IMR-90 (cell line): ENCODE measurements around the gene SOX6. TPM values are rescaled to one million over a fixed set of nuclear protein-coding genes. Genes with fewer than 3 reads are reported as not detected.
A peak's percentile ranks its signal among the peaks of the same experiment; 100 is the strongest.

Experiments used
- ATAC-seq: fragments of 200-7000 bp; cut with Tn5 transposase; 2 replicates; pipeline ENCODE4 v1.9.1; 2020; ENCODE audit warnings: low read depth, mild to moderate bottlenecking, moderate library complexity
- BruUV-seq: library from RNA; stranded (reverse); fragments of 400-500 nt; replicated peaks from 2 replicates; lab custom pipeline; 2021; lab: Mats Ljungman, UMichigan
- CTCF ChIA-PET: fragments of 300-600 bp; formaldehyde crosslinking; extraction: SDS; loops from one replicate; lab custom pipeline; 2021; ENCODE audit warnings: antibody characterized with exemption; lab: Yijun Ruan, JAX
- POLR2A ChIA-PET: fragments of 300-600 bp; sonication (Branson Sonifier 250); formaldehyde crosslinking; loops from one replicate; lab custom pipeline; 2022; ENCODE audit warnings: antibody characterized with exemption; ENCODE audit not compliant: unreplicated experiment; lab: Charles Lee
- DNase-seq: peaks from one replicate; pipeline ENCODE4 v3.0.0; 2013
- H2AFZ ChIP-seq: replicated peaks from 2 replicates; pipeline ENCODE3; 2013; ENCODE audit warnings: low read length, mild to moderate bottlenecking; ENCODE audit not compliant: poor library complexity
- H2AK5ac ChIP-seq: 2 replicates; pipeline ENCODE4 v1.6.1; 2013; ENCODE audit warnings: low read depth, low read length, inconsistent platforms
- H2AK9ac ChIP-seq: replicated peaks from 2 replicates; pipeline ENCODE3; 2013; ENCODE audit warnings: mild to moderate bottlenecking, low read depth, low read length, moderate library complexity; ENCODE audit not compliant: poor library complexity
- H2BK120ac ChIP-seq: 2 replicates; pipeline ENCODE4 v1.6.1; 2013; ENCODE audit warnings: low read depth, low read length, inconsistent platforms
- H2BK15ac ChIP-seq: 3 replicates; pipeline ENCODE4 v1.6.1; 2013; ENCODE audit warnings: low read depth, low read length, inconsistent platforms
- H2BK20ac ChIP-seq: 2 replicates; pipeline ENCODE4 v1.6.1; 2013; ENCODE audit warnings: low read depth, mild to moderate bottlenecking, inconsistent platforms, low read length, moderate library complexity
- H2BK5ac ChIP-seq: 2 replicates; pipeline ENCODE4 v1.6.1; 2013; ENCODE audit warnings: mild to moderate bottlenecking, low read depth, low read length, inconsistent platforms; ENCODE audit not compliant: poor library complexity, severe bottlenecking
- H3K14ac ChIP-seq: replicated peaks from 2 replicates; pipeline ENCODE4 v1.6.1; 2013; ENCODE audit warnings: low read depth, low read length, inconsistent platforms
- H3K18ac ChIP-seq: 2 replicates; pipeline ENCODE4 v1.6.1; 2013; ENCODE audit warnings: low read depth, low read length, control low read depth
- H3K23ac ChIP-seq: 2 replicates; pipeline ENCODE4 v1.6.1; 2013; ENCODE audit warnings: low read depth, low read length, inconsistent platforms
- H3K27ac ChIP-seq: 2 replicates; pipeline ENCODE4 v1.5.1; 2013; ENCODE audit warnings: mild to moderate bottlenecking, control low read depth, low read length; ENCODE audit not compliant: insufficient read depth
- H3K27me3 ChIP-seq: 2 replicates; pipeline ENCODE4 v1.6.1; 2013; ENCODE audit warnings: low read length; ENCODE audit not compliant: control insufficient read depth, insufficient read depth
- H3K36me3 ChIP-seq: 2 replicates; pipeline ENCODE4 v1.6.1; 2013; ENCODE audit warnings: low read length, mixed read lengths; ENCODE audit not compliant: control insufficient read depth, insufficient read depth
- H3K4ac ChIP-seq: 2 replicates; pipeline ENCODE4 v1.6.1; 2013; ENCODE audit warnings: low read depth, low read length, inconsistent platforms
- H3K4me1 ChIP-seq: 2 replicates; pipeline ENCODE4 v1.6.1; 2013; ENCODE audit warnings: low read length, mixed read lengths; ENCODE audit not compliant: control insufficient read depth, insufficient read depth
- H3K4me2 ChIP-seq: 2 replicates; pipeline ENCODE4 v1.6.1; 2013; ENCODE audit warnings: low read depth, mild to moderate bottlenecking, control low read depth, low read length, moderate library complexity
- H3K4me3 ChIP-seq: 2 replicates; pipeline ENCODE4 v1.5.1; 2013; ENCODE audit warnings: low read depth, mild to moderate bottlenecking, control low read depth, low read length, moderate library complexity; ENCODE audit not compliant: insufficient read depth
- H3K56ac ChIP-seq: 2 replicates; pipeline ENCODE4 v1.6.1; 2013; ENCODE audit warnings: low read length, inconsistent platforms; ENCODE audit not compliant: insufficient read depth; ENCODE audit errors: extremely low read depth
- H3K79me1 ChIP-seq, 2 experiments: 2 replicates each; pipeline ENCODE4 v1.6.1; 2013; ENCODE audit warnings: low read length in 2 of 2, inconsistent platforms in 1 of 2, low read depth in 1 of 2
- H3K9ac ChIP-seq: 2 replicates; pipeline ENCODE4 v1.6.1; 2013; ENCODE audit warnings: low read depth, low read length, control low read depth
- H3K9me1 ChIP-seq: 2 replicates; pipeline ENCODE4 v1.6.1; 2013; ENCODE audit warnings: low read length, inconsistent platforms; ENCODE audit not compliant: insufficient read depth
- H3K9me3 ChIP-seq: 2 replicates; pipeline ENCODE4 v1.6.1; 2013; ENCODE audit warnings: low read length; ENCODE audit not compliant: control insufficient read depth, insufficient read depth
- H4K20me1 ChIP-seq: 2 replicates; pipeline ENCODE4 v1.6.1; 2013; ENCODE audit warnings: low read length, inconsistent platforms; ENCODE audit not compliant: insufficient read depth
- H4K5ac ChIP-seq: 2 replicates; pipeline ENCODE4 v1.6.1; 2013; ENCODE audit warnings: mild to moderate bottlenecking, low read depth, low read length, control low read depth
- H4K8ac ChIP-seq, 2 experiments: 2 replicates each; pipeline ENCODE4 v1.6.1; 2013; ENCODE audit warnings: low read depth in 2 of 2, low read length in 2 of 2, control low read depth in 1 of 2, inconsistent platforms in 1 of 2
- H4K91ac ChIP-seq: 2 replicates; pipeline ENCODE4 v1.6.1; 2013; ENCODE audit warnings: low read depth, low read length, inconsistent platforms; ENCODE audit not compliant: insufficient read depth
- BHLHE40 ChIP-seq: fragments of 150-350 bp; IDR thresholded peaks from 2 replicates; pipeline ENCODE4 v1.6.1; 2016; ENCODE audit warnings: mild to moderate bottlenecking, low read depth, low read length
- CHD1 ChIP-seq: IDR thresholded peaks from 2 replicates; pipeline ENCODE4 v1.6.1; 2012; ENCODE audit warnings: low read depth, low read length, improper control_type of control experiment
- NFE2L2 ChIP-seq: fragments of 150-350 bp; IDR thresholded peaks from 2 replicates; pipeline ENCODE4 v1.6.1; 2016; ENCODE audit warnings: low read depth, mild to moderate bottlenecking, low read length
- RAD21 ChIP-seq: IDR thresholded peaks from 2 replicates; pipeline ENCODE4 v1.6.1; 2012; ENCODE audit warnings: low read length, improper control_type of control experiment
- RCOR1 ChIP-seq: IDR thresholded peaks from 2 replicates; pipeline ENCODE4 v1.6.1; 2012; ENCODE audit warnings: mild to moderate bottlenecking, low read length, improper control_type of control experiment; ENCODE audit not compliant: insufficient replicate concordance
- RFX5 ChIP-seq: IDR thresholded peaks from 2 replicates; pipeline ENCODE4 v1.8.0; 2012; ENCODE audit warnings: low read depth, mild to moderate bottlenecking, low read length, moderate library complexity
- SMC3 ChIP-seq: fragments of 150-350 bp; IDR thresholded peaks from 2 replicates; pipeline ENCODE4 v1.6.1; 2016; ENCODE audit warnings: low read depth, mild to moderate bottlenecking, antibody characterized with exemption, low read length, moderate library complexity
- WGBS, 2 experiments: methylation state at CpG; one replicate each; pipeline versions ENCODE4 v1.1.5 to v1.1.7; 2013; ENCODE audit warnings: missing lambda C conversion rate in 2 of 2; ENCODE audit not compliant: insufficient read length in 1 of 2; ENCODE audit errors: extremely low coverage in 2 of 2; 5-methylcytosine and 5-hydroxymethylcytosine counted together
- dilution Hi-C: fragments of 300-500 bp; cut with HindIII; formaldehyde crosslinking; loops from one replicate; pipeline ENCODE4 v1.14.3; 2018; ENCODE audit warnings: low sequenced_read_pairs; ENCODE audit not compliant: unreplicated experiment
- in situ Hi-C: fragments of 300-500 bp; cut with MboI; formaldehyde crosslinking; loops from 3 replicates; pipeline ENCODE4 v1.14.3; 2019; ENCODE audit warnings: low sequenced_read_pairs, inconsistent platforms, mixed read lengths
- intact Hi-C: fragments of 100-400 bp; cut with micrococcal nuclease; formaldehyde crosslinking; loops from 2 replicates; pipeline ENCODE4 v1.10.0; 2022
- polyA plus RNA-seq, 3 experiments: library from polyadenylated mRNA; depleted of rRNA; stranded (reverse); fragments of >200 nt; gene quantifications; 2 replicates each; pipeline ENCODE4 v1.2.3, GENCODE V29; 2012; ENCODE audit warnings: low replicate concordance in 1 of 3
- total RNA-seq: library from RNA; depleted of rRNA; stranded (reverse); fragments of >200 nt; gene quantifications from 2 replicates; pipeline ENCODE4 v1.2.3, GENCODE V29; 2012

SOX6 gene
- total and polyA plus RNA-seq, 2 of the 4 experiments (the other 2 are of a cell fraction), result 1.7 to 7.7 TPM

DNA sequence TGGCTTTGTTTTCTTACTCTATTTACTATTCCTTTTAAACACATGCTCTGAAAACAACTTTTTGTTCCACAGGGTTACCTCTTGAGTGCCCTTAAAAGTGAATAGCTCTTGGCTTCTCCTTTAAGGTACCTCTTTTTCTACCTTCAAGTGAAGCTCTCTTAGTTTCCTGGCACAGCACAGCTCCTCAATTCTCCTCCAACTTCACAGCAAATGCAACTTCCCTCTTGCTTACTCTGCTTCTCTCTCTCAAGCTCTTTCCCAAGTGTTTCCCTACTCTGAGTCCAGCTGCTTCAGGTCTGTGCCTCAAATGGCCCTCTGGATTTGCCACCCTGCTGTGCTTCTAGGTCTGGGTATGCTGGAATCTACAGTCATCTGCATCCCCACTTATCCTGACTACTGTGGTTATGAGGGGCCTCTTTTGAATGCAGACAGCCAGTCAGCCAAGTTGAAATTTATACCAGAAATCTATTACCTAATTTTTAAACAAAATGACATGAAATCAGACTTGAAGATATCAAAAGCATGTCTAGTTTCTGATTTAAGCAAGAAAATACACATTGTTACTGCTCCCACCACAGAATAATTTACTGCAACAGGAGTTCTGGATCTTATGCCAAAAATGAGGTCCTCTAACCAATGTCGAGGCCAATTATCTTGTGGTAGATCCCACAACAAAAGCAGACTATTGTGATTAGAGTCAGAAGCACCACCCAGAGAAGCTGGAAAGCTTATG is 371.1 kb downstream of the SOX6 start:
- peak overlapping the region; percentile 10; the same call in 1 of the 2 replicates for H3K27ac ChIP-seq
- intact Hi-C loops, result loop anchor here (5.0 to 10.0 kb wide), 3 partner anchors 160 to 660 kb away; no protein-coding TSS in a partner anchor

More for the DNA sequence above, 371.1 kb downstream of the SOX6 start:
- peak overlapping the region; percentile 37 to 64 for H4K8ac ChIP-seq
- H3K4ac ChIP-seq, result peak overlapping the region; percentile 70
- no peak overlapping the region for H2BK5ac ChIP-seq
- peaks cover 12% of the 10 kb centered on the region for H3K9me1 ChIP-seq
- dilution Hi-C loops (no loop called here), in situ Hi-C loops (loop anchor here (10.0 kb wide), 1 partner anchor 620 kb away; no protein-coding TSS in a partner anchor)
- peak overlapping the region; percentile 80 for H4K5ac ChIP-seq
- ChIA-PET POLR2A (no interaction called here), CTCF (interaction anchor here (0.9 to 1.7 kb wide), 2 partner anchors 10 to 12 kb away, joined by 3 to 4 read pairs; no protein-coding TSS in a partner anchor)
- H4K20me1 ChIP-seq, result no peaks in the 10 kb centered on the region
- H2BK20ac ChIP-seq, result peak overlapping the region; percentile 91
- no peaks in the 10 kb centered on the region for H3K36me3 ChIP-seq
- peak overlapping the region; percentile 86 for H2BK120ac ChIP-seq
- BruUV-seq, result no TSS peak
- peak overlapping the region; percentile 33 for H3K18ac ChIP-seq
- WGBS, 2 experiments, result no CpG with 5 or more reads among the region's 1 CpG
- H3K4me3 ChIP-seq, result no peak overlapping the region
- H3K79me1 ChIP-seq, result no peaks in the 10 kb centered on the region
- H3K14ac ChIP-seq, result peak overlapping the region; percentile 41
- TF ChIP-seq BHLHE40, result no peak
- no peak for TF ChIP-seq RFX5
- TF ChIP-seq SMC3, result no peak
- no peak for TF ChIP-seq RCOR1
- no peak for TF ChIP-seq RAD21
- no peak for TF ChIP-seq NFE2L2
- no peak for TF ChIP-seq CHD1
- peak overlapping the region; percentile 39; the same call in 2 of the 3 replicates for H2BK15ac ChIP-seq
- peak overlapping the region; percentile 22; the same call in 1 of the 2 replicates for H2AK5ac ChIP-seq
- H3K27me3 ChIP-seq, result no peaks in the 10 kb centered on the region
- H4K91ac ChIP-seq, result peak overlapping the region; percentile 85
- H3K23ac ChIP-seq, result peak overlapping the region; percentile 53; the same call in 1 of the 2 replicates
- no peak overlapping the region for H2AK9ac ChIP-seq
- H3K56ac ChIP-seq, result no peak overlapping the region
- no peak overlapping the region for H3K9ac ChIP-seq
- ATAC-seq, result no peak
- H3K4me2 ChIP-seq, result no peak overlapping the region
- no peak for DNase-seq
- no peaks in the 10 kb centered on the region for H3K9me3 ChIP-seq
- H3K4me1 ChIP-seq, result peaks cover 22% of the 10 kb centered on the region
- H2AFZ ChIP-seq, result no peak overlapping the region
